A549 treated with ZK216348 at 1 μM for 4 hours (cell line): ENCODE data around the gene TTBK2. TPM values are rescaled to one million over a fixed set of nuclear protein-coding genes. Genes with fewer than 3 reads are reported as not detected.

Source experiments
- total RNA-seq: library from RNA; stranded (reverse); fragments of 200-300 nt; extraction: Qiagen RNA extraction; gene quantifications from 5 replicates; pipeline ENCODE4 v1.2.3, GENCODE V29; 2022; ENCODE audit warnings: low read depth

TTBK2 gene
- 0.90 to 2.9 TPM (median 2.0 TPM) in 5 replicates for total RNA-seq

DNA sequence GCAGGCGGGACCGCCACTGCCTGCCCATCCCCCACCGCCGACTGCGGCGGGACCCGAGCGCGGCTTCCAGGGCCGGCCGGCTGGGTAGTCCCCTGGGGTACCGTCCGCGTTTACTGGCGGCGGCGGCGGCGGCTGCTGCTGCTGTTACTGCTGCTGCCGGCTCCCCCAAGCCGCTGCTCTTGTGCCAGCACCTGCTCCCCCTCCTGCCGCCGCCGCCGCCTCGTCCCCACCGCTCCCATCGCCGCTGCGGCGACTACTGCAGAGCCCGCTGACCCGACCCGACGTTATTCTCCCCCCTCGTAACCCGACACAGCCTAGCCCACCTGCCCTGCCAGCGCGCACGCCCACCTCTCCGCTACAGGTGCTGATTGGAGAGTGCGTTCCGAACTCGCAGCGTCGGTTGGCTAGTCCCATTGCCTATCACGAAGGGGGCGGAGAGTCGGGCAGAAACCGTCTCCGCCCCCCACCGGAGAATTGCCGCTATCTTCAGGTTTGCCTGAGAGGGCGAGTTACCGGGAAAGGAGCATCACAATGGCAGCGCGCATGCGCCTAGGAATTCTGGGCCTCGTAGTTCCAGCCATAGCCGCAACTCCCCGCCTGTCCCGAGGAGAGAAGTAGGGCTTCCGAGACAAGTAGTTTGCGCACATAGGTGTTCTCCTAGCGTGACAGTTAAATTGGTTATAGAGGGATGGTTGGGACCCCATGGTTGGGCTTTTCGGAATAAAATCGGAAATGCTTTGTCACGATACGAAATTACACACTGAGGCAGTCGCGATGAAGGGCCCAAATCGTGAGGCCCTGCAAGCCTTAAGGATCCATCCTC lies at the start of gene TTBK2:
TTBK2 (minus strand) TSS at position 260 of the 823 bp plus-strand sequence. CDS start 42,161 bp downstream, outside the sequence.

DNA sequence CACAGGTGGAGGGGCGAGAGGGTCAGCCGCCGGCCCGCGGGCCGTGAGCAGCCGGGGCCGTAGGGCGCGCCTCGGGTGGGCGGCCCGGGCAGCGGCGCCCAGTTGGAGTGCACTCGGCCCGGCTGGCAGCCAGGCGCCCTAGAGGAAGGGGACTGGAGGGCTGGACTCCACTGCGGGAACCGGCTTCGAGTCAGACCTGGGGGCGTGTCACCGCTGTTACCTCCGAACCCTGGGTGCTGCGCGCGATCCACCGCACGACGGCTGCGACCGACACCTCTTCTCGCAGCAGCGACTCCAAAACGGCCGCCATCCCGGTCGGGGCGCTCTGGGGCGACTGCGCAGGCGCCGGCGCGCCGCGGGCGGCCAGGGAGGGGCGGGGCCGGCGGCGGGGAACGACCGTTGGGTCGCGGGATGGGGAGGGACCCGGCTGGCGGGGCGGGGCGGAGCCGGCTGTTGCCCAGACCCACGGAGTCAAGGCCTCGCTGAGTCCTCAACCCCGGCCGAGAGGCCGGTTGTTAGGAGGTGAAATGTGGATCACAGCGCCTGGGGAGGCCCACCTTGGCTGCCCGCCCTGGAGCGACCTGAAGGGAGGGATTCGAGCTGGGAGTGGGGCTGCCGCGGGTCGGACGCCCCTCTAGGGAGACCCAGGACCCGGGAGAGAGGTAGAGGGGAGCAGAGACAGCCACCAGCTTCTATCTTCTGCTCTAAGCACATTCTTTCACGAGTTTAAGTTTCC lies 183.6 kb downstream of the TTBK2 start, which contains the start of gene CDAN1:
CDAN1 (minus strand) TSS at position 336 of the 736 bp plus-strand sequence; CDS start at position 310, 26 bp downstream.

Other genes starting within 250 kb of the TTBK2 start
- 4.5 to 7.6 TPM (median 6.6 TPM) in 5 replicates for gene CDAN1, start 183.7 kb downstream of the TTBK2 start, total RNA-seq
- 4.3 to 5.5 TPM (median 4.4 TPM) in 5 replicates for gene UBR1, start 185.3 kb upstream of the TTBK2 start, total RNA-seq
- 5.8 to 9.7 TPM (median 8.0 TPM) in 5 replicates for gene TMEM62, start 212.8 kb upstream of the TTBK2 start, total RNA-seq